Calu3 (cell line): ENCODE results near the gene FLYWCH2. TPM values are rescaled to one million over a fixed set of nuclear protein-coding genes. Genes with fewer than 3 reads are reported as not detected.

Source experiments
- BruUV-seq: library from RNA; stranded (reverse); fragments of 400-500 nt; replicated peaks from 2 replicates; lab custom pipeline; 2021; lab: Mats Ljungman, UMichigan
- CTCF ChIA-PET: fragments of 300-600 bp; sonication (Branson Sonifier 250); formaldehyde crosslinking; loops from one replicate; lab custom pipeline; 2022; ENCODE audit warnings: antibody characterized with exemption; lab: Charles Lee
- DNase-seq: peaks from one replicate; pipeline ENCODE4 v3.0.0; 2022
- H3K27ac Mint-ChIP-seq: one replicate; pipeline ENCODE4 v1.8.0; 2022; ENCODE audit warnings: mixed read lengths; ENCODE audit not compliant: unreplicated experiment
- H3K27me3 Mint-ChIP-seq: one replicate; pipeline ENCODE4 v1.8.0; 2022; ENCODE audit warnings: mixed read lengths; ENCODE audit not compliant: unreplicated experiment
- H3K36me3 Mint-ChIP-seq: one replicate; pipeline ENCODE4 v1.8.0; 2022; ENCODE audit warnings: mild to moderate bottlenecking, moderate library complexity, mixed read lengths; ENCODE audit not compliant: insufficient read depth, unreplicated experiment
- H3K4me1 Mint-ChIP-seq: one replicate; pipeline ENCODE4 v1.8.0; 2022; ENCODE audit warnings: mild to moderate bottlenecking, low read depth, mixed read lengths; ENCODE audit not compliant: unreplicated experiment
- H3K4me3 Mint-ChIP-seq: one replicate; pipeline ENCODE4 v1.8.0; 2022; ENCODE audit warnings: mild to moderate bottlenecking, low read depth, moderate library complexity, mixed read lengths; ENCODE audit not compliant: unreplicated experiment
- H3K9me3 Mint-ChIP-seq: one replicate; pipeline ENCODE4 v1.8.0; 2022; ENCODE audit warnings: low read depth, mixed read lengths; ENCODE audit not compliant: unreplicated experiment
- intact Hi-C: fragments of 100-400 bp; cut with micrococcal nuclease; formaldehyde crosslinking; loops from one replicate; pipeline ENCODE4 v1.10.0; 2022; ENCODE audit not compliant: unreplicated experiment
- total RNA-seq: library from RNA; stranded (reverse); gene quantifications from 2 replicates; pipeline ENCODE4 v1.2.3, GENCODE V29; 2022
- TF ChIP-seq, protein P1 (sequence below): fragments of 200-600 bp; IDR thresholded peaks from one replicate; pipeline ENCODE4 v1.8.0; 2022; ENCODE audit warnings: antibody characterized with exemption; ENCODE audit not compliant: unreplicated experiment

The FLYWCH2 gene
- total RNA-seq, 1 experiment from 2014 or later: 13.0 TPM

DNA sequence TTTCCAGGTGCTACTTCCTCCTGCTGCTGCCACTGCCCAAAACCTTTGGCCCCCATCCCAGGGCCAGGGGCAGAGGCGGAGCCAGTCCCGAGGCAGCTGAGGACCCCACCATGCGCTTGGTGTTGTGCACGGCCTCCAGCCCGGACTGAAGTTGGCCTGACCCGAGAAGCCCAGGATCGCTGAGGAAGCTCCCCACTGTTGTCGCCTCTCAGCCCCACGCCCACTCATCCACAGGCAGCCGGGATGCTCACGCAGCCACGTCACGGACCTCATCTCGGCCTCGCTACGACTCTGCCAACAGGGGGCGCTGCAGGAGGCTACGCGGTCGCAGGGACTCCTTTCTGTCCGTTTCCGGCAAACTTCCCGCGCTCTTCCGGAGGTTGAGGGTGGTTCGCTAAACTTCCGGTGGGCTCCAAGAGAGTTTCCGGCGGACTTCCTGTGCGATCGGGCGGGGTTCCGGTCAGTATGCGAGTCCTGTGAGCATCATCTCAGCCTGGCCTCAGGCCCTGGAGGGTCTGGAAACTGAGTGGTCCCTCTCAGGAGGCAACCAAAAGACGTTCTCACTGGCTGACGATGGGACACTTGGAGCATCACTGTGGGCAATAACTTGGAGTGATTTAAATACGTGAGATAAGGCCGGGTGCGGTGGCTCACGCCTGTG lies 40.5 kb upstream of the FLYWCH2 start:
- peaks cover 25% of the 10 kb centered on the region for H3K36me3 Mint-ChIP-seq
- peaks cover 50% of the 10 kb centered on the region for H3K4me1 Mint-ChIP-seq
- H3K27ac Mint-ChIP-seq: no peak overlapping the region
- BruUV-seq: no TSS peak
- intact Hi-C loops: no loop called here
- no peak overlapping the region for H3K4me3 Mint-ChIP-seq
- no peak for DNase-seq
- CTCF ChIA-PET: interaction anchor here (0.9 kb wide), 1 partner anchor 14 kb away, joined by 4 read pairs; no protein-coding TSS in a partner anchor
- TF ChIP-seq, protein P1, sequence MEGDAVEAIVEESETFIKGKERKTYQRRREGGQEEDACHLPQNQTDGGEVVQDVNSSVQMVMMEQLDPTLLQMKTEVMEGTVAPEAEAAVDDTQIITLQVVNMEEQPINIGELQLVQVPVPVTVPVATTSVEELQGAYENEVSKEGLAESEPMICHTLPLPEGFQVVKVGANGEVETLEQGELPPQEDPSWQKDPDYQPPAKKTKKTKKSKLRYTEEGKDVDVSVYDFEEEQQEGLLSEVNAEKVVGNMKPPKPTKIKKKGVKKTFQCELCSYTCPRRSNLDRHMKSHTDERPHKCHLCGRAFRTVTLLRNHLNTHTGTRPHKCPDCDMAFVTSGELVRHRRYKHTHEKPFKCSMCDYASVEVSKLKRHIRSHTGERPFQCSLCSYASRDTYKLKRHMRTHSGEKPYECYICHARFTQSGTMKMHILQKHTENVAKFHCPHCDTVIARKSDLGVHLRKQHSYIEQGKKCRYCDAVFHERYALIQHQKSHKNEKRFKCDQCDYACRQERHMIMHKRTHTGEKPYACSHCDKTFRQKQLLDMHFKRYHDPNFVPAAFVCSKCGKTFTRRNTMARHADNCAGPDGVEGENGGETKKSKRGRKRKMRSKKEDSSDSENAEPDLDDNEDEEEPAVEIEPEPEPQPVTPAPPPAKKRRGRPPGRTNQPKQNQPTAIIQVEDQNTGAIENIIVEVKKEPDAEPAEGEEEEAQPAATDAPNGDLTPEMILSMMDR: peak; percentile 33
- H3K9me3 Mint-ChIP-seq: no peaks in the 10 kb centered on the region
- H3K27me3 Mint-ChIP-seq: no peaks in the 10 kb centered on the region

DNA sequence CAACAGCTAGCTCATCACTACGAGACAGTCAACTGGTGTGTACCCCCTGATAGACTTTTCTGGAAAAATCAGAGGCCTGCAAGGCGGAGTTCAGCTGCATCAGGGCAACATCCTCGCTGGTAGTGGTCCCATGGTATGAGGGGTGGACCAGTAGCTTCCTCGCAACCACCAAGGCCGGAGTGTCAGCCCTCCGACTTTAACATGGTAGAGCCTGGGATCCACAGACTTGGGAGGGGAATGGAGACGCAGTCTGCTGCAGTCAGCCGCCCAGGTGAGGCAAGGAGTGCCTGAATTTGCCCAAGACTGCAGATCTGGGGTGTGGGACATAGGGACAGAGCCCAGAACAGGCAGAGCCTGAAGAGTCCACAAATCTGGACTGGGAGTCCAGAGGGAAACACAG lies 39.5 kb upstream of the FLYWCH2 start:
- Mint-ChIP-seq H3K27me3 (no peaks in the 10 kb centered on the region), H3K36me3 (peaks cover 22% of the 10 kb centered on the region), H3K4me3 (no peak overlapping the region), H3K27ac (no peak overlapping the region), H3K9me3 (no peaks in the 10 kb centered on the region), H3K4me1 (peaks cover 40% of the 10 kb centered on the region)
- intact Hi-C loops: no loop called here
- TF ChIP-seq, protein P1: no peak
- no TSS peak for BruUV-seq
- CTCF ChIA-PET: no interaction called here
- DNase-seq: no peak

GRCh38 chr16:2845116-2845515 lies 37.9 kb upstream of the FLYWCH2 start:
- DNase-seq: no peak
- no peaks in the 10 kb centered on the region for H3K27me3 Mint-ChIP-seq
- intact Hi-C loops: no loop called here
- H3K9me3 Mint-ChIP-seq: no peaks in the 10 kb centered on the region
- no peak overlapping the region for H3K4me3 Mint-ChIP-seq
- BruUV-seq: no TSS peak
- H3K4me1 Mint-ChIP-seq: peaks cover 43% of the 10 kb centered on the region
- peaks cover 19% of the 10 kb centered on the region for H3K36me3 Mint-ChIP-seq
- no peak overlapping the region for H3K27ac Mint-ChIP-seq
- TF ChIP-seq, protein P1: no peak
- CTCF ChIA-PET: no interaction called here

GRCh38 chr16:2846511-2847310 lies 36.3 kb upstream of the FLYWCH2 start:
- H3K36me3 Mint-ChIP-seq: peaks cover 31% of the 10 kb centered on the region
- H3K27me3 Mint-ChIP-seq: no peaks in the 10 kb centered on the region
- H3K4me3 Mint-ChIP-seq: peak overlapping the region; percentile 14
- BruUV-seq: no TSS peak
- H3K9me3 Mint-ChIP-seq: no peaks in the 10 kb centered on the region
- peak overlapping the region; percentile 84 for H3K27ac Mint-ChIP-seq
- DNase-seq: peak; percentile 60
- CTCF ChIA-PET: interaction anchor here (1.0 kb wide), 1 partner anchor 10 kb away, joined by 4 read pairs; no protein-coding TSS in a partner anchor
- intact Hi-C loops: no loop called here
- TF ChIP-seq, protein P1: no peak
- peaks cover 52% of the 10 kb centered on the region for H3K4me1 Mint-ChIP-seq
